Endothelial cell of umbilical vein (primary cell): ENCODE data around the gene DLL1.

Experiments
- CTCF ChIP-seq, 2 donors: IDR thresholded peaks; 1 replicate in 1 of 2; 2 replicates in 1 of 2; pipeline ENCODE4 v1.5.1; 2011; ENCODE audit warnings: low read length in 2 of 2, mild to moderate bottlenecking in 2 of 2, moderate library complexity in 2 of 2, control low read depth in 1 of 2, inconsistent platforms in 1 of 2, low read depth in 1 of 2; ENCODE audit not compliant: insufficient read depth in 1 of 2; ENCODE audit errors: extremely low read depth in 1 of 2
- EZH2 ChIP-seq: IDR thresholded peaks from 2 replicates; pipeline ENCODE4 v1.6.1; 2012; ENCODE audit warnings: borderline replicate concordance, low read depth, mild to moderate bottlenecking, moderate library complexity, low read length, inconsistent platforms; ENCODE audit not compliant: severe bottlenecking
- MAX ChIP-seq: IDR thresholded peaks from 2 replicates; pipeline ENCODE4 v1.6.1; 2011; ENCODE audit not compliant: insufficient read depth, insufficient read length
- POLR2A ChIP-seq: IDR thresholded peaks from 2 replicates; pipeline ENCODE4 v1.6.1; 2012; ENCODE audit warnings: low read depth, mild to moderate bottlenecking, control low read depth, low read length
- POLR2AphosphoS5 ChIP-seq: IDR thresholded peaks from 2 replicates; pipeline ENCODE4 v1.6.1; 2012; ENCODE audit warnings: low read depth, mild to moderate bottlenecking, control low read depth, low read length, moderate library complexity; ENCODE audit not compliant: insufficient read depth

- no peak for TF ChIP-seq CTCF (IDR thresholded peaks at IDR 0.05; ENCODE audit: extremely low read depth in 1 of 2, insufficient read depth in 1 of 2, low read depth in 1 of 2, low read length in 2 of 2)
- no peak for TF ChIP-seq MAX
- peak; percentile 4 for TF ChIP-seq EZH2
- TF ChIP-seq POLR2A, result no peak
- no peak for TF ChIP-seq POLR2AphosphoS5
These were observed 5.5 kb upstream of the DLL1 start for GRCh38 chr6:170296423-170296745.
